NT2/D1 (cell line): ENCODE measurements around the gene ARF1.
A peak's percentile ranks its signal among the peaks of the same experiment; 100 is the strongest.

Experiments used
- DNase-seq: peaks from one replicate; pipeline ENCODE4 v3.0.0-alpha.2; 2011; ENCODE audit warnings: low read depth, low spot score
- H3K27me3 ChIP-seq: 2 replicates; pipeline ENCODE4 v1.6.0; 2011; ENCODE audit warnings: mild to moderate bottlenecking; ENCODE audit not compliant: insufficient read length, insufficient read depth
- H3K36me3 ChIP-seq: 2 replicates; pipeline ENCODE4 v1.6.1; 2011; ENCODE audit warnings: mild to moderate bottlenecking, low read length, mixed read lengths; ENCODE audit not compliant: insufficient read depth, insufficient read length
- H3K4me1 ChIP-seq: 2 replicates; pipeline ENCODE4 v1.5.1; 2011; ENCODE audit not compliant: insufficient read depth, insufficient read length
- H3K4me3 ChIP-seq: 2 replicates; pipeline ENCODE4 v1.5.1; 2011; ENCODE audit warnings: low read depth; ENCODE audit not compliant: insufficient read length
- H3K9ac ChIP-seq: 2 replicates; pipeline ENCODE4 v1.6.0; 2011; ENCODE audit warnings: low read depth; ENCODE audit not compliant: insufficient read length
- H3K9me3 ChIP-seq: 2 replicates; pipeline ENCODE4 v1.5.1; 2011; ENCODE audit warnings: mild to moderate bottlenecking, low read length; ENCODE audit not compliant: insufficient read depth
- SUZ12 ChIP-seq: IDR thresholded peaks from 2 replicates; pipeline ENCODE4 v1.6.1; 2011; ENCODE audit not compliant: insufficient read length, insufficient read depth; ENCODE audit errors: extremely low read depth
- YY1 ChIP-seq: IDR thresholded peaks from 2 replicates; pipeline ENCODE4 v1.6.1; 2011; ENCODE audit not compliant: insufficient read length, insufficient read depth
- ZNF274 ChIP-seq: IDR thresholded peaks from 2 replicates; pipeline ENCODE4 v1.6.1; 2011; ENCODE audit warnings: mild to moderate bottlenecking, low read depth, low read length

The ARF1 gene

GRCh38 chr1:228123505-228123904, 41.0 kb downstream of the ARF1 start:
- no peak overlapping the region for H3K4me3 ChIP-seq
- TF ChIP-seq ZNF274 (no peak), SUZ12 (no peak), YY1 (no peak)
- H3K36me3 ChIP-seq: no peaks in the 10 kb centered on the region
- peaks cover 20% of the 10 kb centered on the region for H3K9me3 ChIP-seq
- no peaks in the 10 kb centered on the region for H3K4me1 ChIP-seq
- no peak for DNase-seq
- peaks cover 2% of the 10 kb centered on the region for H3K27me3 ChIP-seq
- no peak overlapping the region for H3K9ac ChIP-seq

GRCh38 chr1:228125185-228125584, 42.7 kb downstream of the ARF1 start:
- no peaks in the 10 kb centered on the region for H3K4me1 ChIP-seq
- H3K27me3 ChIP-seq: peaks cover 11% of the 10 kb centered on the region
- no peak overlapping the region for H3K4me3 ChIP-seq
- no peaks in the 10 kb centered on the region for H3K36me3 ChIP-seq
- H3K9me3 ChIP-seq: 0 out of 2 replicates have a peak, but pooled peaks cover 3% of the 10 kb centered on the region
- no peak overlapping the region for H3K9ac ChIP-seq
- DNase-seq: no peak
- TF ChIP-seq SUZ12 (no peak), ZNF274 (no peak), YY1 (no peak)

- TF ChIP-seq ZNF274 (no peak), YY1 (no peak)
- H3K9me3 ChIP-seq: no peaks in the 10 kb centered on the region
- no peak overlapping the region for H3K4me3 ChIP-seq
- DNase-seq: no peak
- H3K27me3 ChIP-seq: peaks cover 33% of the 10 kb centered on the region
- peak overlapping the region; percentile 12 for H3K9ac ChIP-seq
- H3K4me1 ChIP-seq: no peaks in the 10 kb centered on the region
- no peaks in the 10 kb centered on the region for H3K36me3 ChIP-seq
These were observed 49.3 kb downstream of the ARF1 start for GRCh38 chr1:228131766-228132165.

GRCh38 chr1:228134591-228134990, 52.1 kb downstream of the ARF1 start:
- no peaks in the 10 kb centered on the region for H3K9me3 ChIP-seq
- no peak overlapping the region for H3K9ac ChIP-seq
- DNase-seq: no peak
- H3K4me3 ChIP-seq: no peak overlapping the region
- no peaks in the 10 kb centered on the region for H3K36me3 ChIP-seq
- TF ChIP-seq YY1 (no peak), SUZ12 (no peak), ZNF274 (no peak)
- H3K4me1 ChIP-seq: no peaks in the 10 kb centered on the region
- H3K27me3 ChIP-seq: peaks cover 38% of the 10 kb centered on the region

DNA sequence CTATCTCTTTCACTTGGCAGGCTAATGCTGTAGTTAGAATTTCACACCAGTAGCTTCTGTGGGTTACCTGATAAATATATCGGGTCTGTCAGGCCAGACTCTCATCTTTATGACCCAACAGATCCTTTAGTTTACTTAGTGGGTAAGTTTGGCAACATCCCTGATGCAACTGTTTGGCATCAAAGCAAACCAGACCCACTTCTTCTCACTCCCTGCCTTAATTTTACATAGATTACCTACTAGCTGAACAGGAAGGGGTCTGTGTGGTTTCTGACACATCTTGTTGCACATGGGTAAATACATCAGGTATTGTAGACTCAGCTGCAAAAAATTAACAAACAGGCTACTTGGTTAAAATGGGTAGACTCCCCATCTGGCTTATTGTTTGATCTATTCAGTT, 54.4 kb downstream of the ARF1 start:
- Histone ChIP-seq H3K27me3 (peaks cover 45% of the 10 kb centered on the region), H3K9me3 (no peaks in the 10 kb centered on the region), H3K9ac (no peak overlapping the region), H3K36me3 (peaks cover 8% of the 10 kb centered on the region), H3K4me1 (no peaks in the 10 kb centered on the region), H3K4me3 (no peak overlapping the region)
- TF ChIP-seq ZNF274 (no peak), SUZ12 (no peak), YY1 (no peak)
- DNase-seq: no peak

GRCh38 chr1:228139406-228139930, 57.0 kb downstream of the ARF1 start:
- H3K4me1 ChIP-seq: peaks cover 8% of the 10 kb centered on the region
- H3K9ac ChIP-seq: peak overlapping the region; percentile 83
- H3K9me3 ChIP-seq: no peaks in the 10 kb centered on the region
- peaks cover 21% of the 10 kb centered on the region for H3K36me3 ChIP-seq
- H3K27me3 ChIP-seq: peaks cover 45% of the 10 kb centered on the region
- TF ChIP-seq SUZ12 (no peak), YY1 (no peak), ZNF274 (no peak)
- no peak for DNase-seq
- peak overlapping the region; percentile 96 for H3K4me3 ChIP-seq

- Histone ChIP-seq H3K4me3 (peak within 1 kb of the TSS; percentile 96), H3K4me1 (peaks cover 8% of the 10 kb centered on the region), H3K36me3 (peaks cover 27% of the 10 kb centered on the region), H3K27me3 (peaks cover 39% of the 10 kb centered on the region), H3K9me3 (no peaks in the 10 kb centered on the region), H3K9ac (peak within 1 kb of the TSS; percentile 96)
- peak; percentile 100 for DNase-seq
- TF ChIP-seq YY1 (peak; percentile 22), SUZ12 (no peak)
These were observed 57.6 kb downstream of the ARF1 start, which contains the start of gene GUK1 for GRCh38 chr1:228139931-228140723. Gene GUK1 (plus strand): TSS chr1:228140279. CDS start chr1:228140303, 24 bp downstream.
